ENCODE results near the gene LPAR1. TPM values are rescaled to one million over a fixed set of nuclear protein-coding genes. Genes with fewer than 3 reads are reported as not detected.

Gene LPAR1
- total and polyA plus RNA-seq, 2 of the 8 experiments (the other 6 are each of a cell fraction or from before 2014, with no cell fraction given), result 3.4 to 5.1 TPM

DNA sequence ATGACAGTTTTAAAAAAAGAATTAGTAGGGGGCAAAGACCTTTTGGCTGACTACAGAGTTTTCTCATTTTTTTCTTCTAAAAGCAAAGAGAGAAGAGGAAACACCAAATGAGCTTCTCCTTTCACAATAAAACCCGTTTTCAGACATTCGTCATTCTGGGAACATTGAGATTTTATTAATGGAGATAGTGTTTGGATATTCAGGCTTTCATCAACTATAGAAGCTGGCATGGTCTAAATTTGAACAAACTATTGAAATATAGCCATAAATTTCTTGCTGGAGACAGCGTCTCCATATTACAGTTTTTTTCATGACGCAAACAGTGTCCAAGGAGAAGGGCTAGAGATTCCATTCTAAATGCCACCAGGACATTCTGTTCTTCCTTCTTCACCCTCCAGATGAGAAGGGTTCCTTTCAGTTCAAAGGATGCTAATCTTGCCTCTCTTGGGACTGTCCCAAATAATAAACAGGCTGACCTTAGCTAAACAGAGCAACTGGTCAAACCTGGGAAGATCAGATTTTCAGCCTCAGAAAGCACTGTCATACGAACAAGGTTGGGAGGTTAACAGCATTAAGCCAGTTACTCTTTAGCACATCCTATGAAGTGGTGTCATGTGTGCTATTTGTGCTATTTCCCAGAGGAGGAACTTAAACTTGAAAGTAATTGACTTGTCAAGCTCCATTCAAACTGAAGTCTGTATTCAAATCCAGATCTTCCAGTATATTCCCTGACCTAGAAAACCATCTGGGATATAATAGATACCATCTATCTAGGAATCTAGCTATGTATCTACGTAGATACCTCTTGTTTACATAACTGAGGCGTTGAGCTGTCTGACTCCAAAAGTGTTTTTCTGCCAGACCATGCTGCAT lies 125.6 kb downstream of the LPAR1 start (continued):
- TF ChIP-seq MAFK (IDR thresholded peaks at IDR 0.05; ENCODE audit: low read depth, low read length) (no peak), KDM1A (IDR thresholded peaks at IDR 0.05; ENCODE audit: borderline replicate concordance, low read length) (no peak), BRCA1 (IDR thresholded peaks at IDR 0.05; ENCODE audit: low read depth, low read length) (no peak), RXRA (IDR thresholded peaks at IDR 0.05; ENCODE audit: insufficient read depth, low read depth, low read length) (no peak), NANOG (IDR thresholded peaks at IDR 0.05; ENCODE audit: insufficient read depth, low read depth, low read length, poor library complexity, severe bottlenecking) (no peak), ZNF274 (IDR thresholded peaks at IDR 0.05; ENCODE audit: borderline replicate concordance, extremely low read depth, low read length) (no peak)
